Breast epithelium (tissue), 4 donors: ENCODE measurements around the gene PRODH2. TPM values are rescaled to one million over a fixed set of nuclear protein-coding genes. Genes with fewer than 3 reads are reported as not detected.
"Not testable (repeated sequence)": the region's sequence is repeated elsewhere in the genome, so short reads cannot be mapped to it uniquely, and the experiment has no call there.

Source experiments
- DNase-seq, 2 donors: peaks; one replicate each; pipeline ENCODE4 v3.0.0-alpha.2; 2019; ENCODE audit warnings: low spot score in 2 of 2
- H3K27ac ChIP-seq, 2 donors: fragments of 200-600 bp; sonication (generic) in 1 of 2; one replicate each; pipeline ENCODE4 v1.5.1; 2016 to 2019; ENCODE audit warnings: mild to moderate bottlenecking in 1 of 2
- H3K27me3 ChIP-seq, 2 donors: fragments of 200-600 bp; sonication (generic) in 1 of 2; one replicate each; pipeline versions ENCODE4 v1.5.1 to v1.6.0; 2017 to 2019; ENCODE audit warnings: control low read depth in 1 of 2, mild to moderate bottlenecking in 1 of 2
- H3K36me3 ChIP-seq: fragments of 200-600 bp; one replicate; pipeline ENCODE4 v1.5.1; 2019
- H3K4me1 ChIP-seq, 2 donors: fragments of 200-600 bp; sonication (generic); one replicate each; pipeline ENCODE4 v1.5.1; 2016 to 2019; ENCODE audit warnings: control low read depth in 1 of 2
- H3K4me3 ChIP-seq, 3 donors: fragments of 200-600 bp; sonication (generic); 1 replicate in 2 of 3; 2 replicates in 1 of 3; pipeline ENCODE4 v1.5.1; 2016 to 2019; ENCODE audit warnings: mild to moderate bottlenecking in 3 of 3, moderate library complexity in 2 of 3
- H3K9me3 ChIP-seq, 2 donors: fragments of 200-600 bp; sonication (generic) in 1 of 2; one replicate each; pipeline ENCODE4 v1.5.1; 2016 to 2019; ENCODE audit warnings: control low read depth in 1 of 2
- CTCF ChIP-seq, 3 donors: fragments of 450-650 bp; IDR thresholded peaks; one replicate each; pipeline ENCODE4 v1.5.1; 2016 to 2017; ENCODE audit warnings: antibody characterized with exemption in 3 of 3, mild to moderate bottlenecking in 3 of 3, moderate library complexity in 3 of 3
- POLR2A ChIP-seq: fragments of 450-650 bp; IDR thresholded peaks from one replicate; pipeline ENCODE4 v1.6.1; 2016; ENCODE audit warnings: antibody characterized with exemption, mild to moderate bottlenecking, moderate library complexity
- POLR2AphosphoS5 ChIP-seq, 3 donors: sonication (generic); formaldehyde crosslinking; IDR thresholded peaks; one replicate each; pipeline ENCODE4 v1.6.1; 2017; ENCODE audit warnings: antibody characterized with exemption in 3 of 3
- intact Hi-C: fragments of 100-400 bp; cut with DNase I; formaldehyde crosslinking; loops from one replicate; pipeline ENCODE4 v1.15.1; 2023; ENCODE audit warnings: low total_unique reads
- total RNA-seq, 3 donors: library from RNA; depleted of rRNA; stranded (reverse); fragments of >200 nt; gene quantifications; one replicate each; pipeline ENCODE4 v1.1.0, GENCODE V29; 2016

The PRODH2 gene
- total RNA-seq, 3 donors from 2014 or later, result not detected

DNA sequence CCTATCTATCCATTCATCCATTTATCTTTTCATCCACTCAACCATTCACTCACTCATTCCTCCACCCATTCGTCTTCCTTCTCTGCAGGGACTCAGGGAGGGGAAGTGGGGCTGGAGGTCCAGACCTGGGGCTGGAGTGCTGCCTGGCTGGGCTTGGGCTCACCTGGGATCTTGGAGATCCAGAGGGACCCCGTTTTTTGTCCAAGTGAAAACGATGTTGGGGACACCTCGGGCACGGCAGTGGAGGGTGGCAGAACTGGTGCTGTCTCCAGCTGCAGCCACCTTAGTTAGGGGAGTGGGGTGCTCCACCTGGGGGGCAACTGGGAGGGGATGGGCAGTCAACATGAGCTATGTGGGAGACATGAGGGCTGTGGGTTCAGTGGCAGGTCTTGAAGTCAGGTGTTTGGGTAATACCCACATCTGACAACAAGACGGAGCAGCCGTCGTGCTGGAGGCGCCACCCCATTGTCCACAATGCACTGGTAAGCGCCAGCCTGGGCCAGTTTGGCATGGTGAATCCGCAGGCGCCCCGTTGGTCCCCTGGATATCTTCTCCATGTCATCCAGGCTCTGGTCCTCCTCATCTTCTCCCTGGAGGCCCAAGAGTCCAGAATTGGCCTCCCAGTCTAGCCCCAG is 29.4 kb upstream of the PRODH2 start:
- intact Hi-C loops, result no loop called here
- no peak overlapping the region for H3K4me3 ChIP-seq
- H3K36me3 ChIP-seq, result no peaks in the 10 kb centered on the region
- H3K4me1 ChIP-seq, result no peaks in the 10 kb centered on the region
- peaks cover 13 to 17% of the 10 kb centered on the region in 2 donors for H3K9me3 ChIP-seq
- no peak overlapping the region for H3K27ac ChIP-seq
- TF ChIP-seq POLR2A, result no peak
- TF ChIP-seq CTCF (IDR thresholded peaks at IDR 0.05), result no peak
- no peak for TF ChIP-seq POLR2AphosphoS5 (IDR thresholded peaks at IDR 0.05)
- peaks cover 3 to 48% of the 10 kb centered on the region in 2 donors for H3K27me3 ChIP-seq
- no peak for DNase-seq

DNA sequence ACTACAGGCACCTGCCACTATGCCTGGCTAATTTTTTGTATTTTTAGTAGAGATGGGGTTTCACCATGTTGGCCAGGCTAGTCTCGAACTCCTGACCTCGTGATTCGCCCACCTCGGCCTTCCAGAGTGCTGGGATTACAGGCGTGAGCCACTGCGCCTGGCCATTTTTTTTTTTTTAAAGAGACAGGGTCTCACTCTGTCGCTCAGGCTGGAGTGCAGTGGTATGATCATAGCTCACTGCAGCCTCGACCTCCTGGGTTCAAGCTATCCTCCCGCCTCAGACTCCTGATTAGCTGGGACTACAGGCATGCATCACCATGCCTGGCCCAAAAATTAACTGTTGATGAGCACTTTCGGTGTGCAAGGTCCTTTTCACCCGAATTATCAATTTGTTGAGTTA is 23.5 kb upstream of the PRODH2 start:
- peaks cover 0 to 21% of the 10 kb centered on the region in 2 donors for H3K27me3 ChIP-seq
- intact Hi-C loops, result not testable (repeated sequence)

GRCh38 chr19:35833972-35834371 is 21.3 kb upstream of the PRODH2 start:
- H3K27ac ChIP-seq, result no peak overlapping the region
- no peak overlapping the region for H3K4me3 ChIP-seq
- H3K9me3 ChIP-seq, result peaks cover 8 to 12% of the 10 kb centered on the region in 2 donors
- TF ChIP-seq POLR2AphosphoS5 (IDR thresholded peaks at IDR 0.05) (no peak), CTCF (IDR thresholded peaks at IDR 0.05) (no peak), POLR2A (no peak)
- H3K36me3 ChIP-seq, result no peaks in the 10 kb centered on the region
- peaks cover 0 to 27% of the 10 kb centered on the region in 2 donors for H3K27me3 ChIP-seq
- intact Hi-C loops, result no loop called here
- H3K4me1 ChIP-seq, result no peaks in the 10 kb centered on the region
- DNase-seq, result no peak

More for the DNA sequence above, 23.5 kb upstream of the PRODH2 start:
- H3K9me3 ChIP-seq, result peaks cover 13 to 17% of the 10 kb centered on the region in 2 donors
- not testable (repeated sequence) for H3K4me1 ChIP-seq, H3K36me3 ChIP-seq, DNase-seq, H3K27ac ChIP-seq, H3K4me3 ChIP-seq

- Histone ChIP-seq H3K27ac (no peak overlapping the region), H3K36me3 (no peaks in the 10 kb centered on the region), H3K4me1 (no peaks in the 10 kb centered on the region), H3K9me3 (no peaks in the 10 kb centered on the region), H3K4me3 (no peak overlapping the region), H3K27me3 (peaks cover 0 to 27% of the 10 kb centered on the region in 2 donors)
- intact Hi-C loops, result no loop called here
- no peak for DNase-seq
- TF ChIP-seq POLR2AphosphoS5 (IDR thresholded peaks at IDR 0.05) (no peak), POLR2A (no peak), CTCF (IDR thresholded peaks at IDR 0.05) (no peak)
Measured at GRCh38 chr19:35832054-35832453, 19.4 kb upstream of the PRODH2 start.

DNA sequence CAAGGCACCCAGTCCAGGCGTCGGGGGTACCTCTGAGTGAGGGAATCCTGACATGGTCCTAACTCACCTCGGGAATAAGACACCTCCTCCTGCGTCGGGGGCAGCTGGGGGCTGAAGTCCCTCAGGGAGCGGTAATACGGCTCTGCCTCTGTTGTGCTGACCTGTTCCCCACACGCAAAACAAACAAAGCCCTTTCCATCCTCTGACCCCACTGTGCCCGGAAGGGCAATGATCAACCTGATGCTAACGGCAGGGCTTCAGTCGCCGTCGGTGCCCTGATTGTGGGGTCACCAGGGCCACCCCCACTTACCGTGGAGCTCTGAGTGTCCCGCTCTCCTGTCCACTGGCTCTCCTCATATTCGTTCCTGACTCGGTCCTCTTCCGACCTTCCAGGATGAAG is 18.3 kb upstream of the PRODH2 start:
- DNase-seq, result no peak
- no peak overlapping the region for H3K4me3 ChIP-seq
- H3K9me3 ChIP-seq, result no peaks in the 10 kb centered on the region
- intact Hi-C loops, result no loop called here
- no peak overlapping the region for H3K27ac ChIP-seq
- H3K36me3 ChIP-seq, result no peaks in the 10 kb centered on the region
- H3K27me3 ChIP-seq, result peaks cover 0 to 31% of the 10 kb centered on the region in 2 donors
- TF ChIP-seq POLR2AphosphoS5 (IDR thresholded peaks at IDR 0.05), result no peak
- no peak for TF ChIP-seq POLR2A
- no peak for TF ChIP-seq CTCF (IDR thresholded peaks at IDR 0.05)
- H3K4me1 ChIP-seq, result no peaks in the 10 kb centered on the region
